Measurements from ENCODE around the gene SASH3.

GRCh38 chrX:129772796-129773431 lies 6.8 kb upstream of the SASH3 start:
- TF ChIP-seq CTCF (conservative IDR thresholded peaks at IDR 0.05; ENCODE audit: low read depth, low read length) (no peak), EZH2 (IDR thresholded peaks at IDR 0.05; ENCODE audit: borderline replicate concordance, low read depth, low read length, poor library complexity, severe bottlenecking) (no peak)
